ENCODE measurements around the gene HERC2.
"Not testable (repeated sequence)": the region's sequence is repeated elsewhere in the genome, so short reads cannot be mapped to it uniquely, and the experiment has no call there.

- TF ChIP-seq CTCF, POLR2A (IDR thresholded peaks at IDR 0.05): not testable (repeated sequence)
These were observed 124.3 kb downstream of the HERC2 start for GRCh38 chr15:28197694-28198093.
